Kidney (tissue), 14 donors: ENCODE results near the gene CIB2. TPM values are rescaled to one million over a fixed set of nuclear protein-coding genes. Genes with fewer than 3 reads are reported as not detected.

Experiments used
- DNase-seq, 5 donors: peaks; one replicate each; pipeline ENCODE4 v3.0.0-alpha.2; 2013 to 2020
- FAIRE-seq: peaks from 2 replicates; lab custom pipeline; 2012; peaks lifted over from hg19 to GRCh38; lab: Jason Lieb, UNC
- H3K27ac ChIP-seq, 2 donors: one replicate each; pipeline ENCODE4 v1.7.0; 2013; ENCODE audit warnings: low read depth in 2 of 2, low read length in 2 of 2, inconsistent platforms in 1 of 2
- H3K27me3 ChIP-seq: one replicate; pipeline ENCODE4 v1.7.1; 2013; ENCODE audit warnings: low read length, inconsistent platforms; ENCODE audit not compliant: control insufficient read depth, insufficient read depth
- H3K36me3 ChIP-seq, 3 donors: one replicate each; pipeline versions ENCODE4 v1.7.0 to v1.7.1; 2013; ENCODE audit warnings: low read length in 3 of 3, control low read depth in 1 of 3, inconsistent platforms in 1 of 3; ENCODE audit not compliant: insufficient read depth in 3 of 3, control insufficient read depth in 2 of 3
- H3K4me1 ChIP-seq, 3 donors: one replicate each; pipeline versions ENCODE4 v1.7.0 to v1.7.1; 2013; ENCODE audit warnings: low read length in 3 of 3, inconsistent platforms in 1 of 3, low read depth in 1 of 3; ENCODE audit not compliant: control insufficient read depth in 2 of 3, insufficient read depth in 2 of 3
- H3K4me3 ChIP-seq, 3 donors: one replicate each; pipeline versions ENCODE4 v1.7.0 to v1.8.1; 2013; ENCODE audit warnings: low read length in 3 of 3, control low read depth in 1 of 3, inconsistent platforms in 1 of 3
- H3K9ac ChIP-seq, 3 donors: one replicate each; pipeline versions ENCODE4 v1.7.0 to v1.7.1; 2013; ENCODE audit warnings: low read length in 3 of 3, control low read depth in 1 of 3, inconsistent platforms in 1 of 3
- H3K9me3 ChIP-seq, 3 donors: one replicate each; pipeline versions ENCODE4 v1.7.0 to v1.7.1; 2013; ENCODE audit warnings: low read length in 3 of 3, control low read depth in 1 of 3, inconsistent platforms in 1 of 3; ENCODE audit not compliant: control insufficient read depth in 2 of 3, insufficient read depth in 1 of 3
- CTCF ChIP-seq: IDR thresholded peaks from 3 replicates; pipeline ENCODE4 v1.5.1; 2012; ENCODE audit warnings: mild to moderate bottlenecking, moderate library complexity, borderline replicate concordance; ENCODE audit not compliant: insufficient read depth; ENCODE audit errors: extremely low read depth
- intact Hi-C: fragments of 100-400 bp; cut with DNase I; formaldehyde crosslinking; loops from one replicate; pipeline ENCODE4 v1.11.1; 2022
- polyA plus RNA-seq: library from polyadenylated mRNA; stranded (reverse); fragments of 350-450 nt; fragmentation: Illumina TruSeq; extraction: RNeasy Lipid Tissue Mini Kit (QIAGEN cat#74804); gene quantifications from one replicate; pipeline ENCODE4 v1.2.3, GENCODE V29; 2014; ENCODE audit warnings: low read depth, low replicate concordance; ENCODE audit not compliant: insufficient read depth
- total RNA-seq: library from RNA; stranded (reverse); fragmentation: NEBNext Ultra II Directional; extraction: Animal tissue kit (Norgen Biotek cat#: 25700); gene quantifications from one replicate; pipeline ENCODE4 v1.2.1, GENCODE V29; 2021
- donor health status: control.
- donor health status: control.
- donor health status: control.
- donor health status: control.
- donor health status: control.
- donor health status: DM: yes; HTN: yes; CAD: no.
- donor health status: Normal renal cell carcinoma (clear cell type).

Gene CIB2
- total and polyA plus RNA-seq, 2 donors from 2014 or later: 13.7 to 29.9 TPM

GRCh38 chr15:78056714-78057269 is 74.5 kb downstream of the CIB2 start:
- DNase-seq: peak in 1 of 5 donors; percentile 51
- H3K36me3 ChIP-seq: peaks cover 0 to 10% (median 0%) of the 10 kb centered on the region in 3 donors
- intact Hi-C loops: no loop called here
- H3K4me3 ChIP-seq: no peak overlapping the region
- peak overlapping the region; percentile 60 to 89 for H3K27ac ChIP-seq
- no peak for FAIRE-seq
- H3K27me3 ChIP-seq: no peaks in the 10 kb centered on the region
- no peak for TF ChIP-seq CTCF
- H3K9ac ChIP-seq: peak overlapping the region in 1 of 3 donors; percentile 17
- no peaks in the 10 kb centered on the region for H3K9me3 ChIP-seq
- H3K4me1 ChIP-seq: peaks cover 2 to 33% (median 31%) of the 10 kb centered on the region in 3 donors

GRCh38 chr15:78055919-78056713 is 75.1 kb downstream of the CIB2 start:
- intact Hi-C loops: no loop called here
- peak overlapping the region; percentile 70 to 89 for H3K27ac ChIP-seq
- no peak for TF ChIP-seq CTCF
- peak overlapping the region in 1 of 3 donors; percentile 17 for H3K9ac ChIP-seq
- H3K36me3 ChIP-seq: peaks cover 0 to 10% (median 0%) of the 10 kb centered on the region in 3 donors
- H3K27me3 ChIP-seq: no peaks in the 10 kb centered on the region
- H3K9me3 ChIP-seq: no peaks in the 10 kb centered on the region
- no peak overlapping the region for H3K4me3 ChIP-seq
- DNase-seq (peak in 1 of 5 donors; percentile 75), FAIRE-seq (no peak)
- peaks cover 0 to 39% (median 34%) of the 10 kb centered on the region in 3 donors for H3K4me1 ChIP-seq

GRCh38 chr15:78054966-78055365 is 76.3 kb downstream of the CIB2 start:
- intact Hi-C loops: no loop called here
- FAIRE-seq (no peak), DNase-seq (no peak)
- H3K27ac ChIP-seq: no peak overlapping the region
- H3K4me3 ChIP-seq: no peak overlapping the region
- TF ChIP-seq CTCF: no peak
- peaks cover 0 to 10% (median 0%) of the 10 kb centered on the region in 3 donors for H3K36me3 ChIP-seq
- H3K27me3 ChIP-seq: no peaks in the 10 kb centered on the region
- no peaks in the 10 kb centered on the region for H3K9me3 ChIP-seq
- peaks cover 4 to 43% (median 40%) of the 10 kb centered on the region in 3 donors for H3K4me1 ChIP-seq
- H3K9ac ChIP-seq: no peak overlapping the region

Other genes starting within 250 kb of the CIB2 start
- gene TBC1D2B, start 53.7 kb downstream of the CIB2 start, total RNA-seq: 41.6 TPM
- gene TBC1D2B, start 53.7 kb downstream of the CIB2 start, polyA plus RNA-seq: 8.5 TPM
- gene SH2D7, start 38.9 kb downstream of the CIB2 start, total RNA-seq: not detected
- gene SH2D7, start 38.9 kb downstream of the CIB2 start, polyA plus RNA-seq: not detected
- 97.2 TPM for gene IDH3A, start 17.9 kb upstream of the CIB2 start, total RNA-seq
- gene IDH3A, start 17.9 kb upstream of the CIB2 start, polyA plus RNA-seq: 67.5 TPM
- 0.13 TPM for gene ACSBG1, start 103.1 kb upstream of the CIB2 start, total RNA-seq
- 0.86 TPM for gene ACSBG1, start 103.1 kb upstream of the CIB2 start, polyA plus RNA-seq
- gene DNAJA4, start 133.1 kb upstream of the CIB2 start, total RNA-seq: 31.1 TPM
- 19.9 TPM for gene DNAJA4, start 133.1 kb upstream of the CIB2 start, polyA plus RNA-seq
- 48.5 TPM for gene SKIC8, start 168.2 kb upstream of the CIB2 start, total RNA-seq
- gene SKIC8, start 168.2 kb upstream of the CIB2 start, polyA plus RNA-seq: 87.4 TPM
- not detected for gene CRABP1, start 208.9 kb upstream of the CIB2 start, total RNA-seq
- 61.0 TPM for gene CRABP1, start 208.9 kb upstream of the CIB2 start, polyA plus RNA-seq